ENCODE data around the gene SLC12A8. TPM values are rescaled to one million over a fixed set of nuclear protein-coding genes. Genes with fewer than 3 reads are reported as not detected.

The SLC12A8 gene
- total and polyA plus RNA-seq, 2 experiments from 2014 or later = 3.4 to 7.8 TPM

DNA sequence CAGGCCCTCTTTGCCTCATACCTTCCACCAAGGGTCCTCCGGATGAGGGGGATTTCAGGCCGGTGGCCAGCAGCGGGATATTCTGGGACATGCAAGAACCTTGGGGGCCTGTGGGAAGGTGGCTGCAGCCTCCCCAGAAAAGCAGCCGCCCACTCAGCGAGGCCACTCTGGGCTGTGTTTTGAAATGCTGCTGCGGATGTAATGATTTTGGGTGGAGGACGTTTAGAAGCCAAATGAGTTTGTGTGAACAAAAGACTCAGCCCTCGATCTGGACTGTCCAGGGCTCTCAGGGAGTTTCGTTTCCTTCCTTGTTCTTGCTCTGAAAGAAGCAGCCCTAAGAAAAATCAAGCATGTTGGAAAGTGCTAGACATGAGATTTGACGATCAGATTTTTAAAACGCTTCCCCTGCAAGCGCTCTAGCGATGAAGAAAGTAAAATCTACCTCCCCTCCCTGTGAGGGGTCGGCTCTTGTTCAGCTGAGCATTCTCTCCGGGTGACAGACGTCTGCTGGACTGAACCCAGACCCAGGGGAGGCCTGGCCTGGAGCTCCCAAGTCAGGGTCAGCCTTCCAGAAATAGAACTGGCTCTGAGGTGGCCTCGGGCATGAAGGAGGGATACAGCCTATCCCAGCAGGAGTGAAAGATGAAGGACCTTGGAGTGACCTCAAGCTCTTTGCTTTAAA lies 169.7 kb downstream of the SLC12A8 start:
- Histone ChIP-seq H3K4me1 (ENCODE audit: insufficient read depth) (peaks cover 87% of the 10 kb centered on the region), H4K20me1 (ENCODE audit: insufficient read depth) (peaks cover 46% of the 10 kb centered on the region), H3K36me3 (ENCODE audit: low read depth) (peaks cover 23% of the 10 kb centered on the region), H3K27ac (peak overlapping the region; percentile 71), H3K4me2 (ENCODE audit: unreplicated experiment) (peak overlapping the region; percentile 67), H3K79me2 (ENCODE audit: insufficient read depth) (peaks cover 100% of the 10 kb centered on the region), H2AFZ (no peak overlapping the region), H3K27me3 (replicated peaks; ENCODE audit: insufficient read depth) (no peaks in the 10 kb centered on the region), H3K9me2 (ENCODE audit: insufficient read depth) (no peaks in the 10 kb centered on the region), H3K9me3 (ENCODE audit: low read depth) (no peaks in the 10 kb centered on the region), H3K4me3 (peak overlapping the region; percentile 49), H3K9ac (peak overlapping the region; percentile 71), H3F3A (ENCODE audit: insufficient read depth) (peaks cover 88% of the 10 kb centered on the region)
- 13 to 14% methylated on average over 17 of the region's 17 CpGs for WGBS, 2 experiments (ENCODE audit: low coverage in 1 of 2, low lambda C conversion rate in 2 of 2, missing lambda C conversion rate in 2 of 2)
- peak; percentile 72 for DNase-seq
- in situ Hi-C loops (cut with MboI) = no loop called here
- TF ChIP-seq EZH2 (IDR thresholded peaks at IDR 0.05; ENCODE audit: insufficient read depth, poor library complexity, severe bottlenecking) (no peak), EZH2phosphoT487 (IDR thresholded peaks at IDR 0.05; ENCODE audit: insufficient read depth, low read depth) (no peak)

DNA sequence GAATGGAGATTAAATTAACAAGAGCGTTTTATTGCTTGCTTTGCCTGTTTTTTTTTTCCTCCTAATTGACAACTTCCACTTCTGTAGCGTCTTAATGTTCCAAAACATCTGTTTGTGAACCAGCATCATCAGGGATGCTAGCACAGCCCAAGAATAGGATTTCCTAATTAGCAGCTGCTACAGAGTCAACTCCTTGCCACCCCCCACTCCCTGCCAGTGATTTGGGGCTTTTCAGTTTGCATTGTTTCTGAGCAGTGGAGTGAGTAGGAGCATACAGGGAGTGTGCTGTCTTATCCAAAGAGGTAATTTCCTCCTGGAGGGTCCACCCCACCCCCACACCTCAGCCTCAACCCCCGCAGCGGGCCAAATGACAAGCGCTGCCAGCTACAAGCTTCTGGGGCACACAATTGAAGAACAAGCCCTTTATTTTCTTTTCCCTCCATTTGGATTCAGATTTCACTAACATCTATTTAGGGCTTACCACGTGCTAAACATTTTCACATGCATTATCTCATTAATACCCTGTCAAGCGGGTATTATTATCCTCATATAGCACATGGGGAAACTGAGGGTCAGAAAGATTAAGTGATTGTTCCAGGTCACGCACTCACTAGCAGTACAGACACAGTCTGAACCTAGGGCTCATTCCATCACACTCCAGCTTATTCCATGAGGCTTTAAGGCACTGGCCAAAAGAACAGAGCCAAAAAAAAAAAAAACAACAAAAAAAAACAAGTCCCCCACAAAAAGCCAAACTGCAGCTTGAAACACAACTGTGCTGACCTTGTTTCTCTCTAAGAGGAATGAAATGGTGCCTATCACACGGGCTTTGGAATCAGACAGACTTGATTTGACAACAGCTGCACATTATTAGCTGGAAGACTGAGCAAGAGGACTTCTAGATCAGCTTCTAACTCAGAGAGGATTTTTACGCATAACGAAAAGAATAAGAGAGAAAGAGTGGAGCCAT lies 173.1 kb downstream of the SLC12A8 start:
- in situ Hi-C loops (cut with MboI) = no loop called here
- Histone ChIP-seq H2AFZ (no peak overlapping the region), H3K4me3 (peak overlapping the region; percentile 21), H3K4me1 (ENCODE audit: insufficient read depth) (peaks cover 74% of the 10 kb centered on the region), H3K9me3 (ENCODE audit: low read depth) (no peaks in the 10 kb centered on the region), H3K9me2 (ENCODE audit: insufficient read depth) (no peaks in the 10 kb centered on the region), H3K36me3 (ENCODE audit: low read depth) (peaks cover 24% of the 10 kb centered on the region), H3K27ac (peak overlapping the region; percentile 42), H3F3A (ENCODE audit: insufficient read depth) (peaks cover 79% of the 10 kb centered on the region), H3K9ac (peak overlapping the region; percentile 21), H3K79me2 (ENCODE audit: insufficient read depth) (peaks cover 100% of the 10 kb centered on the region), H3K4me2 (ENCODE audit: unreplicated experiment) (peak overlapping the region; percentile 33), H4K20me1 (ENCODE audit: insufficient read depth) (peaks cover 58% of the 10 kb centered on the region), H3K27me3 (replicated peaks; ENCODE audit: insufficient read depth) (no peaks in the 10 kb centered on the region)
- no peak for TF ChIP-seq EZH2phosphoT487 (IDR thresholded peaks at IDR 0.05; ENCODE audit: insufficient read depth, low read depth)
- no peak for TF ChIP-seq EZH2 (IDR thresholded peaks at IDR 0.05; ENCODE audit: insufficient read depth, poor library complexity, severe bottlenecking)
- DNase-seq = no peak
- WGBS, 2 experiments (ENCODE audit: low coverage in 1 of 2, low lambda C conversion rate in 2 of 2, missing lambda C conversion rate in 2 of 2) = 13 to 18% methylated on average over 11 of the region's 11 CpGs

DNA sequence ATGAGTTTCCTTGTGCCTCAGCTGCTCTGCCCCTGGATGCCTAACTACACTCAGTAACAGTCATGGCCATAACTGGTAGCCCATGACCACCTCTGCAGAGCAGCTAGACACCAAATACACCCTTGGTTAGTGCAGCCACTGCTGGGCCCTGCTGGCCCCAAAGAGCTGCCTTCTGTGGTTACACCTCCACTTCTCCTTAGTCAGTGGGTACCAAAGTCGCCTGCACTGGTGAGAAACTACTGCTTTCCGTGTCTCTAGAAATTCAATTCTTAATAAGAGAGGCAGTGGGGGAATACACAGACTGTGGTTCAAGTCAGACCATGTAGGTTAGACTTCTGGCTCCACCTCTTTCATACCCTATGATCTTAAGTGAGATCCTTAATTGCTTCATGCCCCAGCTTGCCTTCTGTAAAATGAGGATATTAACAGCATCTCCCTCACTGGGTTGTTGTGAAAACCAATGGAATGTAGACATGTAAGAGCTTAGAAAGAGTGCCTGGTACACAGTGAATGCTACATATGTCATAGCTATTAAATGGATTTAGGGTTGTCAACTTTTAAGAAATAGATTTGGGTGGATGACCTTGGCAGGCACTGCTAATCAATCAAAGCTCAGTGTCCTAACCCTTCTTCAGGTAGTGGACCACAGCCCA lies 174.9 kb downstream of the SLC12A8 start:
- no peak overlapping the region for H3K9ac ChIP-seq
- no peak overlapping the region for H3K4me2 ChIP-seq (ENCODE audit: unreplicated experiment)
- H3K27me3 ChIP-seq (replicated peaks; ENCODE audit: insufficient read depth) = no peaks in the 10 kb centered on the region
- peaks cover 19% of the 10 kb centered on the region for H3K36me3 ChIP-seq (ENCODE audit: low read depth)
- no peak overlapping the region for H2AFZ ChIP-seq
- TF ChIP-seq EZH2 (IDR thresholded peaks at IDR 0.05; ENCODE audit: insufficient read depth, poor library complexity, severe bottlenecking) (no peak), EZH2phosphoT487 (IDR thresholded peaks at IDR 0.05; ENCODE audit: insufficient read depth, low read depth) (no peak)
- no peaks in the 10 kb centered on the region for H3K9me3 ChIP-seq (ENCODE audit: low read depth)
- in situ Hi-C loops (cut with MboI) = no loop called here
- DNase-seq = no peak
- peaks cover 100% of the 10 kb centered on the region for H3K79me2 ChIP-seq (ENCODE audit: insufficient read depth)
- H3K4me3 ChIP-seq = no peak overlapping the region
- H3K27ac ChIP-seq = no peak overlapping the region
- H3K9me2 ChIP-seq (ENCODE audit: insufficient read depth) = no peaks in the 10 kb centered on the region
- H4K20me1 ChIP-seq (ENCODE audit: insufficient read depth) = peaks cover 58% of the 10 kb centered on the region
- peaks cover 56% of the 10 kb centered on the region for H3K4me1 ChIP-seq (ENCODE audit: insufficient read depth)
- H3F3A ChIP-seq (ENCODE audit: insufficient read depth) = peaks cover 70% of the 10 kb centered on the region
- WGBS, 2 experiments (ENCODE audit: low coverage in 1 of 2, low lambda C conversion rate in 2 of 2, missing lambda C conversion rate in 2 of 2) = 94 to 97% methylated on average over 2 of the region's 2 CpGs

DNA sequence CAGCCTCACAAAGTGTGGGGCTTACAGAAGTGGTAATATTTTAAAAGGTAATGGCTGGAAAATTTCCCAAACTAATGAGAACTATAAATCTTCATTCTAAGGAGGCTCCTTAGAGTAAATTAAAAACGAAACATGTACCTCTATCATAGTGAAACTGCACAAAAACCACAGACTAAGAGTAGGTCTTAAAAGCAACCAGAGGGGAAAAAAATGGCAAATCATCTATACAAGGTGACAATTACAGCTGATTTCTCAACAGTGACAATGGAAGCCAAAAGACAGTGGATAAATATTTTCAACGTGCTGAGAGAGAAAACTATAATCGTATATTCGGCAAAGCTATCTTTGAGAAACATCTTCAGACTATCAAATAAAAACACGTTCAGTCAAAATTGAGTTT lies 177.3 kb downstream of the SLC12A8 start:
- H3F3A ChIP-seq (ENCODE audit: insufficient read depth) = peaks cover 68% of the 10 kb centered on the region
- peaks cover 32% of the 10 kb centered on the region for H3K4me1 ChIP-seq (ENCODE audit: insufficient read depth)
- no peak overlapping the region for H2AFZ ChIP-seq
- no peak overlapping the region for H3K9ac ChIP-seq
- in situ Hi-C loops (cut with MboI) = no loop called here
- H3K27ac ChIP-seq = no peak overlapping the region
- H3K27me3 ChIP-seq (replicated peaks; ENCODE audit: insufficient read depth) = no peaks in the 10 kb centered on the region
- no peak overlapping the region for H3K4me3 ChIP-seq
- peaks cover 24% of the 10 kb centered on the region for H3K36me3 ChIP-seq (ENCODE audit: low read depth)
- no peak for DNase-seq
- H3K9me3 ChIP-seq (ENCODE audit: low read depth) = no peaks in the 10 kb centered on the region
- H4K20me1 ChIP-seq (ENCODE audit: insufficient read depth) = peaks cover 47% of the 10 kb centered on the region
- H3K9me2 ChIP-seq (ENCODE audit: insufficient read depth) = no peaks in the 10 kb centered on the region
- TF ChIP-seq EZH2phosphoT487 (IDR thresholded peaks at IDR 0.05; ENCODE audit: insufficient read depth, low read depth) (no peak), EZH2 (IDR thresholded peaks at IDR 0.05; ENCODE audit: insufficient read depth, poor library complexity, severe bottlenecking) (no peak)
- H3K4me2 ChIP-seq (ENCODE audit: unreplicated experiment) = no peak overlapping the region
- H3K79me2 ChIP-seq (ENCODE audit: insufficient read depth) = peaks cover 100% of the 10 kb centered on the region
- 98 to 99% methylated on average over 5 of the region's 5 CpGs for WGBS, 2 experiments (ENCODE audit: low coverage in 1 of 2, low lambda C conversion rate in 2 of 2, missing lambda C conversion rate in 2 of 2)

All from GM23248 (cell line).